HG02973 (cell line): ENCODE data around the gene APCDD1L.
"Not testable (repeated sequence)": the region's sequence is repeated elsewhere in the genome, so short reads cannot be mapped to it uniquely, and the experiment has no call there.

ENCODE experiments used
- ATAC-seq: cut with Tn5 transposase; IDR thresholded peaks from one replicate; pipeline ENCODE4 v1.9.1; 2021; ENCODE audit warnings: moderate library complexity; ENCODE audit not compliant: unreplicated experiment

APCDD1L gene

DNA sequence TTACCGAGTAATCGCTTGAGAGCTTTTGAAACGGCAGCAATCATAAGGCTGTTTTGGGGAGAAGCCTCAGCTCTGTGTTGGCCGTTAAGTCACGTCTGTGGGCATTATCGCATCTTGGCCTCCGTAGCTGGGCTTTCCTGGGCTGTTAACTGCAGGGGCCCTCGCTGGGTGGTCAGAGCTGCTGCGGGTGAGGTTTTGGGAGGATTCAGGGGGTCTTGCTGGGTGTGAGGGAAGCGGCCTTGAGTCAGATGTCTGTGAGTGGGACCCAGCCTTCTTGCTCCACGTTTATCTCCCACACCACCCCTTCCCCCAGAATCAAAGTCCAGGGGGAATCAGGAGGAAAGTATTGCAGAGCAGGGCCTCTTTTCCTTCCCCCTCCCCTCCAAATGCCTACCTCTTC is 3.2 kb upstream of the APCDD1L start:
- no peak for ATAC-seq

DNA sequence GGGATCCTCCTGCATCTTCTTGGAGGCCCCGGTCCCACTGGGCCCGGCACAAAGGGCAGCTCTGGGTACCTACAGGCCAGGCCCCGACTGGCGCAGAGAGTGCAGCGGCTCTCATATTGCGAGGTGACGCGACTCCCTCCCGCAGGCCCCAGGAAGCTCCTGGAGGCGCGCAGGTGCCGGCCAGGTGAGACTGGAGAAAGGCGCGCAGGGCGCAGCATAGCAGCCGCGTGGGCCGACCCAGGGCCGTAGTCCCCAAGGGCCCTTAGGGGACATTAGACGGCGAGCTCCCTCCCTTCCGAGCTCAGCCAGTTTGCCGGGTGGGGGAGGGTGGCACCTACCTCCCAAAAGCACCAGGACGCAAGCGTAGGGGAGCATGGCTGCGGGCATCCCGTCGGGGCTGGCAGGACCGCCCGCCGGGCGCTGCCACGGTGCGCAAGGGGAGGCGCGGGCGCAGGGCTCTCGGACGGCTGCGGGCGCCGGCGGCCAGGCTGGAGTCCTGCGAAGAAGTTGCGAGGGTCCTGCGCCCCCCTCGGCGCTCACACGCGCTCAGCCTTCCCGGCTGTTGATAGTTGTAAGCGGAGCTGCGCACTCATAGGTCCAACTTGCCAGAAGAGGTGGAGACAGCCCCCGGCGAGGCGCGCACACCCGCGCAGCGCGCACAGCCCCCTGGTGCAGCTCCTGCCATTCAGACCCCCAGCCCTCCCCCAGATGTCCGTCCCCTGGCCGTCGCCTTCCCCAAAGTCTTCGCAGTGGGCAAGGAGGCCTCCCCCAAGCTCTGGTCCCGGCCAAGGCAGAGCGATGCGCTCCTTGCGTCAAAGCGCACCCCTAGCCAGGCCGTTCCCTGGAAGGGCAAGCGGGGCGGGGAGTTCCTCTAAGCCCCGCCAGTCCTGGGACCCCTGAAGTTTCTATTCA is 622 bp downstream of the APCDD1L start:
- ATAC-seq: no peak

DNA sequence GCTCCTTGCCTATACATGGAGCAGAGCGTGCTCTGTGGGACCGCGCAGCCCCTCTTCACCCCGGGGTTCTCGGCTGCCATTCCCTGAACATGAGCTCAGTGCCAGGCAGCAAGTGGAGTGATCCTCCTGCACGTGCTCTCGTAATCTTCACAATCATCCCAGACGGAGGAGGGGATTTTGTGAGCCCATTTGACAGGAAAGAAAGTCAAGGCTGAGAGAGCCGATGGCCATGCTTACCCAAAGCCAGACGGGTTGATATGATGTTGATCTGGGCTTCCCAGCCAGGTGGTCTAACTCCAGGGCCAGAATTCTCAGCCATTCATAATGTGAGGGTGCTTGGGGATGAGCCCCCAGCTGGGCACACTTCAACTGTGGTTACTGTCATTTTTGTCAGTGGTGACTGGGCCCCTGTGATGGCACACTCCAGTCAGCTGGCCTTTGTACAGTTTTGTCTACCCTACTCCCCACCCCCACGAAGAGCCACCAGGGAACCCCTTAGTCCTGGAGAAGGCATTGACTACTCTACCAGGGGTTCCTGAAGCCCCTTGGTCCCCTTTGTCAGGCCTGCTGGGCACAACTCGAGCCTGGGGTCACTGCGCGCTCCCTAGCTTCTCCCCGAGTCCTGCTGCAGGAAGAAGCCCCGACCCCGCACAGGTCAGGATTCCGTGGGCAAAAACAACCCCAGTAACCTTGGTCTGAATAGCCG is 1.5 kb downstream of the APCDD1L start:
- no peak for ATAC-seq

DNA sequence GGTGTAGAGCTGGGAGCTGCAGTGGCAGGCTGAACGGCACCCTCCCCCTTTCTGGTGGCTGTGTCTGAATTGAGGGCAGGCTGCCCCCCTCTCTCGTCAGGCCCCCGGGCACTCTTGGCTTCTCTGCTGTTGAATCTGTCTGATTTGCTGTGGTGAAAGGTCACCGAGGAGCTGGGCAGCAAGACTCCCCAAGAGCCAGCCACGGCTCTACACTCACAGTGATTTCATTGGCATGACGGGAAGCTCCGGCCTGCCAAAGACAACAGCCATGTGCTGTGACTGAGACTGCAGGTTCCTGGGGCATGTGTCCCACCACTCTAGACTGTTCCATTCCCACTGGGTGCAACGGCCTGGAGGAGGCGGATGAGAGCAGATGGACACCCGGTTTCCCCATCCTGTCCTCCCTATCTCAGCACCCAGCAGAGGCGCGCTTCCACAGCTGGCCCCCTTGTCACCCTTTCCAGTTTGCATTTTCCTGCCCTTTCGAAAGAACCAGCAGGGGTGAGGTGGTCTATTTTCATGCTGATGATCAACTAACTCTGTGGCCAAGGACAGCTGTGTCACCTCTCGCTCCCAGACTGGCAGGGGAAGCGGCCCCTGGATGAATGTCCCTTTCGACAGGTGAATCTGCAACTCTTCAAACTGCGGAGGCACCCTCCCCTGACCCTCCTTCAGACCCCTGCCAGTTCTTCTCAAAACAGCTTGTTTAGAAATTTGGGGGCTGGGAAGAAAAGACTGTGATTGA is 2.2 kb downstream of the APCDD1L start:
- ATAC-seq: no peak

DNA sequence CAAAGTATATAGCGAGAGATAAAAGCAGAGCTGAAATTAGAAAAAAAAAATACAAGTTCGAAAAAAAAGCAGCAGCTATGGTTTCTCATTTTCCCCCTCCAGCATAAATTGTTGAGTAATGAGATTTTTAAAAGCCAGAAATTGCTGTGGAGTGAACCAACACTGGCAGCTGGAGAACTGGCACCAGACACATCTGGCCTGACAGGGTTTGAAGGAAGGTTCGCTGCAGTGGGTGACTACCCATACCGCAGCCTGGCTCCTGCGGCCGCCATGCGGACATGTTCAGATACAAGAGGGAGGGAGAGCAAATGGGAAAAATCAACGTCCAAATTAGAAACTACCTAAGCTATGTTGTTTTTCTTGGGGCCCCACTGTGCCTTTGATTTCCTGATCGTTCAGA is 3.3 kb downstream of the APCDD1L start:
- no peak for ATAC-seq

DNA sequence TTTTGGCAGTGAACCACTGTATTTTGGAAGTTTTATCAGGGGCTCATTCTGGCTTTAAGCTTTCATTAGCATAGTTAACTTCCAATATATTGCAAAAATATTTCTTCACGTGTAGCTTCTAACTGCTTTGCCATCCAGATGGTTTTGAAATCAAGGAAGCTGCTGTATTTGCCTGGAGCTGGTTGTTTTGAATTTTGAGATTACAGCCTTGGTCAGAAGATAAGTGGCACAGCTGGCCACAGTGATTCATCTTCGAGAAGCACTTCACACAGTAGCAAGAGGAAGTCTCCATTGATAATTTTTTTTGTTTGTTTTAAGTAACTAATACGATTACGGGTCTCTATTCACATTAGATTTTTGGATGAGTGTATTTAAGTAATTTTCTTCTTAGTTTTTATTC is 3.8 kb downstream of the APCDD1L start:
- no peak for ATAC-seq

DNA sequence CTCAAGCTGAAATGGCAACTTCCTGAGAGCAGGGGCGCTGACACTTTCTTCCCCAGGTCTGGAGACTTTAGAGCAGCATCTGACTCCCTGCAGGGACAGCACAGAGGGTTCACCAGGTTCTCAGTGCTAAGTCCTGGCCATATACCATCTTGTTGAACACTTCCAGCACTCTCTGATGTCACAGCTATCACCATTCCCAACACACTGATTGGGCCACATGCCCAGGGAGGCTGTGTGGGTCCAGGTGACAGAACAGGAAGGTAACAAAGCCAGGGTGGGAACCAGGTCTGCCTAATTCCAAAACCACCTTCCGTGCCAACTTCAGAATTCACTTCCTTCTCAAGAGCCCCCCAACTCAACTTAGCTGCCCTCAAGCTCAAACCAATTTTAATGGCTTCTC is 4.3 kb downstream of the APCDD1L start:
- no peak for ATAC-seq

DNA sequence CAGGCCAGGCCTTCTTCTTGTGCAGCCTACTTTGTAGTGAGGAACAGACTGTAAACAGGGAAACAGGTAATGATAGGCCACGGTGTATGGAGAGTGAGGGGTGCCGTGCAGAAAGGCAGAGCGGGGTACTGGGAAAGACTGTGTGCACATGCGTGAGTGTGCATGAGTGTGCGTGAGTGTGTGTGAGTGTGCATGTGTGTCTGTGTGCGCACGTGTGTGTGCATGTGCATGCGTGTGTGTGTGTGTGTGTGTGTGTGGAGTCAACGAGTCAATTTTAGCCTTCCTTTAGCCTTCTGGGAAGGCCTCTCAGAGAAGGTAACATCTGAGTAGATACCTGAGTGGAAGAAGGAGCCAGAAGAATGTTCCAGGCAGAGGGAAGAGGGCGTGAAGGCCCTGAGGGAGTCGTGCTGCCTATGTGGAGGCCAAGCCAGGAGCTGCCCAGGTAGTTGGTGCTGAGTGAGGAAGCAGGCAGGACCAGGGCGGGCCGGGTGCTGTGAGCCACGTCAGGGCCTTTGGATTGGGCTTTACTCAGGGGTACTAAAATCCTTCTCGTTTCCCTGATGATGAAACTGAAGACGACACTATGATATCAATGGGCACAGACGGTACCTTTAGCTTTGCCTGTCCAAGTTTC is 6.3 kb downstream of the APCDD1L start:
- ATAC-seq: no peak

DNA sequence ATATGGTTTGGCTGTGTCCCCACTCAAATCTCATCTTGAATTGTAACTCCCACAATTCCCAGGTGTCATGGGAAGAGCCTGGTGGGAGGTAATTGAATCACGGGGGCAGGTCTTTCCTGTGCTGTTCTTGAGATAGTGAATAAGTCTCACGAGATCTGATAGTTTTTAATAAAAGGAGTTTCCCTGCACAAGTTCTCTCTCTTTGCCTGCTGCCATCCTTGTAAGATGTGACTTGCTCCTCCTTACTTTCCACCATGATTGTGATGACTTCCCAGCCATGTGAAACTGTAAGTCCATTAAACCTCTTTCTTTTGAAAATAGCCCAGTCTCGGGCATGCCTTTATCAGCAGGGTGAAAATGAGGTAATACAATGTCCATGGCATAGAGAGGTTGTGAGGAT is 8.2 kb downstream of the APCDD1L start:
- ATAC-seq: not testable (repeated sequence)

DNA sequence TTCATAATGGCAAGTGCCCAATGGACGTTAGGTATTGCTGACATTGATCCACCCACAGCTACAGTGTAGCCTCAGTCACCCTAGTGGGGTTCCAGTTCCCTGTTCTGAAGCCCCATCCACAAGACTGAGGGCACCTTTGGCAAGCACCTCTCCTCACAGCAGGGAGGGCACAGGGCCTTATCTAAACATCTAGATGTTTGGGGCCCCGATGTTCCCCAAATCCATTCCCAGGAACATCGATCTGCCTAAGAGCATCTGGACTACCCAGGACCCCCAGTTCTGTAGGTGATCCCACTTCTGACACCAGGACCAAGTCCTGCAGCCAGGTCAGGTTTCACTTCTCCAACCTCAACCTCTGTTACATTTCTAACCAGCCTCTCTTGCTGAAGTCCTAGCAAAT is 10.6 kb downstream of the APCDD1L start:
- ATAC-seq: no peak

DNA sequence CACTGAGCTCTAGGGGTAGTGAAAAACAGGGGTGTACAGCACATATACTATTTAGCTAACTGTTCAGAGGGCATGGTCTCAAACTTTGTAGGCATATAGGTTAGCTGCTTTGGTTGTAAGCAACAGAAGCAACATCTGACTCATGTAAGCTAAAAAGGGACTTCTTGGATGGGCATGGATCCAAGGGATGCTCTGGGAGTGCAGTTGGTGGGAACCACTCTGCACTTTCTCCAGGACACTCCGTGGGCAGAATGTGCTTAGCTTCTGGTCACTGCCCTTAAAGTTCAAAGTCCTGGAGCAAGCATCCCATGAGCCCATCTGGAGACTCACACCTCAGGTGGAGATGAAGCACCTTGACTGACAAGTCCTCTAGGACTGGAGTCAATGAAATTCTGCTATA is 11.5 kb downstream of the APCDD1L start:
- no peak for ATAC-seq

DNA sequence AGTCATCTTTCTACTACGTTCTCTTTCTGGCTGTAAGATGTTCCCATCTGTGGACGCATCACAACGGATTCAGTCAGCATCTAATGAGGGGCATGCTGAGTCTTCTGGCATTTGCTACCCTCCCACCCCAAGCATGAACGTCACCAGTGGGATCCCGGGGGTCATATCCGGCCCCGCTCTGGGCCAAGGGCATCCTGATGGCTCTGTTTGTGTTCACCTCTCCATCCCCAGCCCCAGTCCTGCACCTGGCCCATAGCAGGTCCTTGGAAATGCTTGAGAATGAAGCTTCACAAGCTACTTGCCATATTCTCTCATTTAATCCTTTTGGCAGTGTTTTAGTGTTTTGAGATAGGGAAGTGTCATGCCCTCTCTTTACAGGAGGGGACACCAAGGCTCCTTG is 14.9 kb downstream of the APCDD1L start:
- ATAC-seq: no peak

DNA sequence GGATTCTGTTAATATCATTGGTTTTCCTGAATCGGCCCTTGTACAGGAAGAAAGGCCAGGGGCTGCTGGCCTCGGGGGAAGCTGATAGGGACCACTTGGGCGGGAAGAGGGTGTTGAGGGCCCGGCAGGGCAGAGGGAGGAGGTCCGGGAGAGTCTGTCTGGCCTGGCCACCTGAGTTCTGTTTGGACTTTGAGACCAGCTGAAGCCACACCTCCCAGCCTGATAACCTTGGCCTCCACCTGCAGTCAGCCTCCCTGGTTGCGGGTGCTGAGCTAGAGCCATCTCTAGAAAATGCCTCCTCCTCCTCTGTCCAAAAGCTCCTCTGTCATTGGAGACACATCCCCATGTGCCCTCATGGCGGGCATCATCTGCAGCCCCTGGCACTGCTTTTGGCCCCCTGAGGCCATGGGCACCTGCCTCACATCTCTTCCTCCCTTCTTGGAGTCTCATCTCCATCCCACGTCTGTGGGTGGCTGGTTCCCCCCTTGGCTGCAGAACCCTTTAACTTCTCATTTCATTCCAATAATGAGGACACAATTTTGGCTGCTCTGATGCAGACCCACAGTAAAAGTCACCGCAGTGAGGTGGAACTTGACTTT is 16.6 kb downstream of the APCDD1L start:
- ATAC-seq: no peak

DNA sequence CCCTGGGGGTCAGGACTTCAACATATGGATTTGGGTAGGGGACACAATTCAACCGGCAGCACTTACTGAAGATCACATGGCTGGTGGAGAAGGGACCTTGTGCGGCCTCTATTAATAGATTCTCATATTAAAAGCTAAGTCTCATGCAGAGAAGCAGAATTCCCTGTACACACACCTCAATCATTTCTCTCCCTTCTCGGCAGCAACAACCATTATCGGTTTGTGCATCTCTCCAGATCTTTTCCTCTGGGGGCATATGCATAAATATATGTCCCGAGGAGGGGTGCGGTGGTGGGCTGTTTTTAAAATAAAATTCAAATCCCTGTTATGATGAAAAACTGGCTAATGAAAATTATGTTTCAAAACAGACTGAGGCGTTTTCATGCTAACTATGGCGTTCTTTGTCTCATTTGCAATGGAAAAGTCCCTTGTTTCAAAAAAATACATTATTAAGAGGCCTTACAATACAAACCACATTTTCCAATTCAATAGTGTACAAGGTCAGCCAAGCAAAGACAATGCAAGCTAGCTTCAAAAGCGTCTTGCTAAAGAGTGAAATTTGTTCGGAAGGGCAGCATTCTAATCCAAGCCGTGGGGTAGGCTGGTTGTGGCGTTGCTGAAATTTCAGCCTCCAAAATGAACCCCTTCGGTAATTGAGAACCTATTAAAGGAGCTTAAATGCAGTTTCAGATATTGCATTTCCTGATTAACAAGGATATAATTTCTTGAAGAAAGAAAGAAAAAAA is 17.3 kb downstream of the APCDD1L start:
- no peak for ATAC-seq

DNA sequence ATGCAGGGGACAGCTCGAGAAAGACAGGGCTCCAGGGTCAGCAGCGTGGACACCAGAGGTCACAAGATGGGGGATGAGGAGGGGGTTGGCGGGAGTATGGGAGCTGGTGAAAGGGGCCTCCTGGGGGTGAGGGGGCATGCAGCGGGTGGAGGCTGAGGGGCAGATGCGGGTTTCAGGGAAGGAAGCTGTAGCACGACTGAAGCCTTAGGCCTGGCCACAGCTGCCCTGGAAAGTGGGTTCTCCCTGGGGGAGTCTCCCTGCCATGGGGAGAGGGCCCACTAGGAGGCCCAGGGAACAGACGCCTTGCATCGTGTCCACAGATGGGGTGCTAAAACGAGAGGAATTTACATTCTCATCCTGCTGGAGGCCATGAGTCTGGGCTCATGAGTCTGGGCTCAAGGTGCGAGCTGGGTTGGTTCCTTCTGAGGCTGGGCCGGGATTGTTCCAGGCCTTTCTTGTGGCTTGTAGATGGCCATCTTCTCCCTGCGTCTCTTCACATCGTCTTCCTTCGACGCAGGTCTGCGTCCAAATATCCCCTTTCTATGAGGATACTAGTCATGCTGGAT is 18.0 kb downstream of the APCDD1L start:
- ATAC-seq: no peak

DNA sequence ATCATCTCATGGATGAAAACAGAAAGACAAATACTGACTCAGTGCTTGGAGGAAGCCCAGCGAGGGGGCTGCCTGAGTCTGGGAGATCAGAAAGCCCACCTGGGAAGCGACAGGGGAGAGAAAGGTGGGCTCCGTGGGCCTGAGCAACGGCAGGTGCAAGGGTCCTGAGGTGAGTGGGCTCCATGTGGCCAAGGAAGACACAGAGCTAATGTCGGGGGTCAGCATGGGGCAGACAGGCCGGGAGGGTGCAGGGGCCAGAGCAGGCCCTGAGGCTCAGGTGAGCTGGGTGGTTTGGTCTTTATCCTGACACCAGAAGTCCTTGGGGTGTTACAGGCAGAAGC is 18.8 kb downstream of the APCDD1L start:
- no peak for ATAC-seq

DNA sequence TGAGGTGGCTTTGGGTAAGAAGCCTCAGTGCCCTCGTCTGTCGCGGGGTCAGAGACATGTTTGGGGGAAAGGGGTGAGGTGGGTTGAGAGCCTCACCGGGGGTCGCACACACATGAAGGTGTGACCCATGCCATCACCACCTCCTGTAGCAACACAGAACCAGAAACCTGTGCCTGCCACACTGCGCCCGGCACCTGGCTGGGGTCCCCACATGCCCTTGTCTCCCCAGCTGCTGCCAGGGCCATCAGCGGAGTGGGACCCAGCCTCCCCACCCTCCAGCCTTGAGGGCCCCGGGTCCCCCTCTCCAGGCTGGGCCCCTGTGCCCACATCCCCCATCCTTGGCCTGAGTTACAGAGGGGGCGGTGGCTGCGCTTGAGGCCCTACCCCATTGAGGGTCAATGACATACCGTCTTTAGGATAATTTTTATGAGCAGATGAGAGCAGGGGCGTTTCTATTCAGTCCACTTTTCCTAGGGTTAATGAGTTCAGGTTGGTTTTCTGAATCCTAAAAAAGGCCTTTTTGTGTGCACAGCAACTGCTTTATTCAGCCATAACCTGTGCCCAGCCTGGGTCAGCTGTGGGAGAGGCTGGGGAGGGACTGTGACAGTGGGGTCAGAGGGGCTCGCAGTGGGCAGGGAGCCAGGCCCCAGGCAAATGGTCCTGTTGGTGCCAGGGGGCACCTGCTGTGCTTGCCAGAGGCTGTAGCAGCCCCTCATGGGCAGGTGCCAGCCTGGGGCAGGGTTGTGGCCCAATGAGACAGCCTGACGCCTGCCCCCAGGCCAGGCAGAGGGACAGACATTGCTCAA is 19.4 kb downstream of the APCDD1L start:
- ATAC-seq: no peak

DNA sequence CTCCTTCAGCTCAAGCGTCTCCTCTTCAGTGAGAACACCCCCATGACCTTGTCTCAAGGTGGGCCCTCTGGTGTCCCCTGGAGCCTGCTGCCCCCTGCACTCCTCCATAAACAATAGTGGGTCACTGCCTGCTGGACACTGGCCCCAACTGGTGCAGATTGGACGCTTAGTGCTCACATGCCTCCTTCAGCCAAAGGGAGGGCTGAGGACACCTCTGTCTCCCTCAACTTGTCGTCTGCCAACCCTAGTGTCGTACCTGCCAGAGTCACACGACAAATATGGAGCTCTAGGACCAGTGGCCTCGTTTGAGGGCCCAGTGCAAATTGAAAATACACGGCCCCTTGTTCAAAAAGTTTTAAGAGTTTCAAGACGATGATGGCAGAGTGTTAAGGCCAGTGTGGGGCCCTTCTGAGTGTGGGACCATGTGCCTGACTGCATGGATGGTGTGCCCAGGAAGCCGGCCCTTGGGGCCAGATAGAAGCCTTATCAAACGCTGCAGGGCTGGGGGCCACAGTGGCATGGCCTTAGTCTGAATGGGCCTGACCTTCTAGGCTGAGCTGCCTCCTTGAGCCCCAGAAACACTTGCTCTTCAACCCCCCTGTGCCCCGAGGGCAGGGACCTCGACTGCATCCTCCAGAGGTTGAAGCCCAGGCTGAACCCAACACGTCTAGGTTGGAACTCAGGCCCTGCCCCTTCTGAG is 20.1 kb downstream of the APCDD1L start:
- no peak for ATAC-seq
